ENCODE measurements around the gene SRGAP2C.
"Not testable (repeated sequence)": the region's sequence is repeated elsewhere in the genome, so short reads cannot be mapped to it uniquely, and the experiment has no call there.

- not testable (repeated sequence) for TF ChIP-seq CTCF (IDR thresholded peaks at IDR 0.05); ELF4 (CRISPR knock-in tag; IDR thresholded peaks at IDR 0.05; ENCODE audit: low read depth); ATF2 (CRISPR knock-in tag; IDR thresholded peaks at IDR 0.05; ENCODE audit: borderline replicate concordance, low read depth); ZNF512 (CRISPR knock-in tag; IDR thresholded peaks at IDR 0.05; ENCODE audit: borderline replicate concordance); SP1 (CRISPR knock-in tag; conservative IDR thresholded peaks at IDR 0.05)
Measured at GRCh38 chr1:121294205-121294570, 109.4 kb downstream of the SRGAP2C start.

Data from WTC11 (cell line).